Stimulated activated CD8-positive, alpha-beta memory T cell treated with anti-CD3 and anti-CD28 coated beads, Interleukin-4, amount 100 ng/mL, for 4 hours (primary cell): Measurements from ENCODE around the gene KCNT2.
"Not testable (repeated sequence)": the region's sequence is repeated elsewhere in the genome, so short reads cannot be mapped to it uniquely, and the experiment has no call there.

Experiments used
- DNase-seq, 2 donors: peaks; one replicate each; pipeline ENCODE4 v3.0.0-alpha.2; 2020; ENCODE audit warnings: low read depth in 2 of 2, low spot score in 1 of 2

Gene KCNT2

DNA sequence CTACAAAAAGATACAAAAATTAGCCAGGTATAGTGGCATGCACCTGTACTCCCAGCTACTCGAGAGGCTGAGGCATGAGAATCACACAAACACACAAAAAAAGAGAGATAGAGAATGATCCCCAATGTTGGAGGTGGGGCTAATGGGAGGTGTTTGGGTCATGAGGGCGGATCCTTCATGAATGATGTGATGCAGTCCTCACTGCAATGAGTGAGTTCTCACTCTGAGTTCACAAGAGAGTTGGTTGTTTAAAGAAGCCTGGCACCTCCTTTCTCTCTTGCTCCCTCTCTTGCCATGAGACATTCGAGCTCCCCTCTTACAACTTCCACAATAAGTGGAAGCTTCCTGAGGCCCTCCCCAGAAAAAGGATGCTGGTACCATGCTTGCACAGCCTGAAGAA, 17.3 kb downstream of the KCNT2 start:
- no peak for DNase-seq

DNA sequence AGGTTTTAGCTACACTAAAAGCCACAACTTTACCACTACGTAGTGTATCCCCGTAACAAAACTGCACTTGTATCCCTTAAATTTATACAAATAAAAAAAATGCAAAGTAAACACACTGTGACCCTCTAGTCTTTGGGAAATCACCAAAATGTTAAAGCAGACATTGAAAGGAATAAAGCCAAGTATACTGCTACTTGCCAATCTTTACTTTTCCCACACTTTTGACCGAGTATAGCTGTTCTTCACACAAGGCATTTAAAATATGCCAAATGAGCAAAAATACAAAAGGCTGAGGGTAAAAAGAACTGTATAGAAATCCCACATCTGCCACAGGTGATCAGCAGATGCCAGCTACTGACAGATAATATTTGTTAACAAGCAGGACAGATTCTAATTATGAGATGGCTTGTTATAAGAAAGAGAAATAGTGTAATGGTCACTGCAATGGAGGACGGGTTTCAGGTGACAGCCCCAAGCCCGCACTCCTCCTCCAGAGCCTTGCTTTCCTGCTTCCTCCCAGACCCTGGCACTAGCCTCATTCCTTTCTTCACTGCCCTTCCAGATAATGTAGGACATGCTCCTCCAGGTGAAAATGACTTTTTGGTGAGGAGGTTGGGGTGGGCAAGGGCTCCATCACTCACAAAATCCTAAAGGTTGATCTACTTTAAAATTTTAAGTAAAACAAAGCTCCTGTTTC, 18.1 kb downstream of the KCNT2 start:
- DNase-seq = no peak

DNA sequence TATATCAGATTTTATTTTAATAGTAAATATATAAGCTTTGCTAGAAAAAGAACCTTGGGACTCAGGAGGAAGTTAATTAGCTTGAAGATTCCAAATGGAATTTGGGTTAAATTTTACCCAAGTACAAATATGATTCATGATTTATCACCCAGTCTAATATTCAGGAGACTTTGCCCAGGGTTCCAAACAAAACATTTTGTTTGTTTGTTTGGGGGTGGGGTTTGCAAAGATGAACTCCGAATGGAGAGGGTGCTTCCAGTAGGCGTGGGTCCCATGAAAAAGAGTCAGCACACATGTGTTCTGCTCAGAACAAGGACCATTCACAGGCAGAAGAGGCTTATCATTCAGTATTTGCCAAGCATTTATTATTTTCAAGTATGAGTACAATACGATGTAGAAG, 23.5 kb downstream of the KCNT2 start:
- no peak for DNase-seq

DNA sequence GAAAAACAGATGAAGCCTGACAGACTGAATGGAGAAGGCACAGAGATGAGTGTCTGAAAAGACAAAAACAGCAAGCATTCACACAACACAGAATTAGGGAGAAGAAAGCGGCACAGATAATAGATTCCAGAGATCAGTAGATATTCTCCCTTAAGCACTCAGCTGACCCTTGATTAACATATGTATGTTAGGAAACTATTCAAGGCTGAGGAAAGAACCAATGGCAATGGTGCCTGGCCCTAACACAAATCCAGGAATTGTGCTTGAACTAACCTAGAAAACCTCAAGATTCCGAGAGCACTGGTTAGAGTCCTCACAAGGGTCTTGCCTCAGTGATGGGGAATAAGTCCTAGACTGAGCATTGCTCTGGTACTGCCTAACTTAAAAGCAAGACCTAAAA, 30.9 kb downstream of the KCNT2 start:
- no peak for DNase-seq

DNA sequence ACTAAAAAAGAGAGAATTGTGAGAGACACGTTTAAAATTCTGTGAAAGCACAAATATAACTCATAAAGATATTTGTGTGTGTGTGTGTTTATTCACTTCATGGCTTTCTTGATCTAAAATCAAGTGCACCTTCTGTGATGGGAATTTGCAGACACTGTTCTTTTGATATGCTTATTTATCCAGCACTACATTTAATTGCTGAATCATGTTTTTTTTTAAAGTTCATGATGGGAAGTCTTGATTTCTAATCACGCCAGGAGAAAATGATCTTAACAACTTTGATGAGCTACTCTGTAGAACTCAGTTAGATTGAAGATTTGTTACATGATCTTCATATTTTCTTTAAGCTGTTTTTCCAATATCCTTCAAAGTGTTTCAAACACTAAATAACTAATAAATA, 35.0 kb downstream of the KCNT2 start:
- DNase-seq = no peak

DNA sequence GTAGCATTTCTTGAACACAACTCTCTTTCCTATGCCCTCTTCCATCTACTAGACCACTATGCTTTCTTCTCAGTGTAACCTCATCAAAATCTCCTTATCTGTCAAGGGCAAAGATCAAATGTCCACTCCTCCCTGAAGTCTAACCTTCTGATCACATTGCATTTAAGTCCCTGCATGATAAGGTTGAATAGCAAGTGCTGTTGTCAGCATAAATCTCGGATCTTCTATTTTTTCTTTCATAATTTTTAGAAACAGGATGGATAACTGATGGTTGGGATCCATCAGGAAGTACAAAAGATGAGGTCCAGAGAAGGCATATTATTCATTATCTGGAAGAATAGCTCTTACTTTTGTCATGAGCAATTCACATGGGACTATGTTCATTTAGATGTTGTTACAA, 41.0 kb downstream of the KCNT2 start:
- DNase-seq = no peak

DNA sequence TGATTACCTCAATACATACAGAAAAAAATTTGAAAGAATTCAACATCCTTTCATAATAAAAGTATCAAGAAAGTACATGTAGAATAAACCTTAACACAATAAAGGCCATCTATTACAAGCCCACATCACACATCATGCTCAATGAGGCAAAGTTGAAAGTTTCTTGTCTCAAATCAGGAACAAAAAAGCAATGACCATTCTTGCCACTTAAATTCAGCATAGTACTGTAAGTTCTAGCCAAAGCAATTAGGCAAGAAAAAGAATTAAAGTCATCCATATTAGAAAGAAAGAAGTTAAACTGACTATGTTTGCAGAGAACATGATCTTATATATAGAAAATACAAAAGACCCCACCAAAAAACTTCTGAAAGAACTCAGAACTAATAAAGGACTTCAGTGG, 44.5 kb downstream of the KCNT2 start:
- DNase-seq = no peak

DNA sequence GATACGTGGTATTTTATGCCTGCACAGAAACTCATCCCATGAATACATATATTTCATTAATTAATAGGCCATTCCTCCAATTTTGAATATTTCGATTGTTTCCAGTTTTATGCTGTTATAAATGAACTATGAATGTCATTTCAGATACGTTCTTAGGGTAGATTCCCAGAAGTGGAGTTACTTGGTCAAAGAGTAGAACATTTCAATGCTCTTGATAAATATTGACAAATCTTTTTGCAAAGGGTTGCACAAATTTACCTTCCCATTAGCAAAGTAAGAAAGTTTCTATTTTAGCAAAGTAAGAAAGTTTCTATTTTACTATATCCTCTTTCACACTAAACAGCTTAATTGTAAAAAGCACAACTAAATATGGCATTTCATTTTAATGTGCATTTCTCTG, 48.9 kb downstream of the KCNT2 start:
- DNase-seq = no peak

DNA sequence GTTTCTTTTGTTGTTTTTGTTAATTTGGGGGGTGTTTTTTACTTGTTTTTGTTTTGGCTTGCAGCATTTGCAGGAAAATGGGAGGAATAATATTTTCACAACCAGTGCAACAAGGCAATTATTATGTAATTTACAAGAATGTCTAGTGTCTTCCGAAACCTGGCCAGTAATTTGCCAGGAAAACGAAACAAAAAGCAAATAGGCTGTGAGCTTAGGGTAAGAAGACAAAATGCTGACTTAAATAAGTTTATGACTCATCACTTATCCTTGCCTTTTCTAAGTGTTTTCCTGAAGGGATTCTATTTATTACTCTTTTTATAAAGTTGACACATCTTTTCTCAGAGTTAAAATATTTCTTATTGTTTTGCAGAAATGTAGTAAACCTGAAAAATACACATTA, 49.8 kb downstream of the KCNT2 start:
- DNase-seq = no peak

DNA sequence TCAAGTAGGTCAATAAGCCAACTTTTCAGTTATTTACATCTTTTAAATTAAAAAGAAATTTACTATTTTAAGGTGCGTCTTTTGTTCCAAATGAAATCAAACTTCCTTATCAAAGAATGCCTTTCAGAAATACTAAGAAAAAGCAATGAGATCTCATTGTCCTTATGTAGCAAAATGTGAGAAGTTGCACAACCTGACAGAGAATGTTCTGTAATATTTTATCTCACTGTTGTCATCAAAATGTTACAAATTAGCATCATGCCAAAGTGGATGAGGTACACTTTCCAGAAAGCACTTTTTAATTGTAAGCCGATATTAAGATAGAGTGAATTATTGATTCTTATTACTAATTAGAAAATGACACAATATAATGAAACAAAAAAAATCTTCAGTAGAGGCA, 50.4 kb downstream of the KCNT2 start:
- no peak for DNase-seq

DNA sequence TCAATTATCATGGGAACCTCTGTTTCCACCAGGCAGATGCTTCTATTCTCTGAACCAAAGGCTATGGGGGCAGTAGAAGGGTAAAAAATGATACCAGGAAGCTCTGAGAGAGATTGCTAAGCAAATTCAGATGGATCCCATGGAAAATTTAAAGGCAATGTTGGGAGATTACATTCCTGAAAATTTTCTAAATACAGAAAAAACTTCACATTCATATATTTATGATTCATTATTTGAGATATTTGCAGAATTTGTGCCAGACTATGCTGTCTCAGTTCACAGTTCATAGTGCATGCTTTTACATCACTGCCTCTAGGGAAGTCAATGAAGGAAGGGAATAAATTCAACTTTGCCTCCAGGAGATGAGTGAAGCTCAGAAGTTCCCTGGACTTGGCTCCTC, 57.5 kb downstream of the KCNT2 start:
- no peak for DNase-seq

DNA sequence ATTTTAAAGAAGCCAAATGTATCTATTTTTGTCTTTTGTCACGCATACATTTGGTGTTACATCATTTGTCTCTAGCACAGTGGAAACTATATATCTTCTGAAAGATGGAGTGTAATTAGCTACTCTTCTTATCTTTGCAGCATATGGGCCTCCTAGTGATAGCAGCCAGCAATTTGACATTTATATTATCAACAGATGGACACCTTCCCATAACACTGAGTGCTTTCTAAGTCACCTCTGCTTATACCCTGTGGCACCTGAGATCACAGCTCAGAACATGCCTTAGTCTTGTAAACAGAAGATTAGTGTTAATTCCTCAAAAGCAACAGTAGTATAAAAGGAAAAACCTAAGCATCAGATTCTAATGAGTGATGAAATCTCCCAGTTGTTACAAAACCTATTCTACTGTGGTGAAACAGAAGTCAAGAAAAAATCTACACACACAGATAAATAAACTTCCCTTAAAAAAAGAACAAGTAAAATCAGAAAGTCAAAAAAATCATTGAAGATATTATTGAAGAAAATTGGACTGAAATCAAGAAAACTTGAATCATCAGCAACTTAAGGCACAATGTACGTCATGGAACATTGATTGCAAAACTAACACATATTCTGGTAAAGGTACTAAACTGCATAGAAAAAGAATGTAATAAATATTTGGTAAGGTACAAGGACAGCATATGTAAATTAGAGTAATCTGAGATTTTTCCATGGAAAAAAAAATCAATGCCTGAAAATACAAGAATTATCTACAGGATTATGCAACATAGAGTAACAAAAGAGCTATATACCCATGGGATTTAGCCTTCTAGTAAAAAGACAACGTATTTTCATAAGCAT, 61.7 kb downstream of the KCNT2 start:
- no peak for DNase-seq

DNA sequence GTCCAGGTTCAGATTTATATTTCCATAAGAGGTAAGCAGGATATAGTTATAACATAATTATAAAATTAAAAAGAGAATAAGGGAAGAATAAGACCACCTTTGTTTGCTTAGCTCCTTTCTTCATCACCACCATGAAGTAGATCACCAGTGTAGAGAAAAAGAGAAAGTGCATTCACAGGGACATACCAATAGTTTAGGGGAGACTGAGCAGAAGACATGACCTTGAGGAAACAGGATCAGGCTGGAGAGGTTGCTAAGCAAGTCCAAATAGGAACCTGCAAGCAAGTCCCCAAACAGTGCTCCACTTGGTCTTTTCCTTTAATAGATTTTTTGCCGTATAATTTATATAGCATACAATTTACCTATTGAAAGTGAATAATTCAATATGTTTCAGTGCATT, 63.0 kb downstream of the KCNT2 start:
- no peak for DNase-seq

DNA sequence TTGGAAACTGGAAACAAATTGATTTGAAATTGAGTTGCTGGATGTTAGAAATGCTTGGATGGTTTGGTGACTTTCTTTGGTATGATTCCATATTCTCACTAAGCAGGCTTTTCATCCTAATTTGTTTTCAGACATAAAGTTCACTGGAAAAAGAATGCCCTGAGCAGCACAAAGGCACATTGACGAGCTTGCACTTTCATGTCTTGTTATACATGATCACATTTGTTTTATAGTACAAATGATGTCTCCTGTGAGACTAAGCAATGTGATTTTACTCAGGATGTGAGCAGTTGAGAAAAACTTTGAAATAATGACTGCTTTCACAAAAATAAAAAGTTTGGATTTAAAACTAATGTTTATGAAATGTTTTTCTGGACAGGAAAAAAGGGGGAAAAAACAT, 63.6 kb downstream of the KCNT2 start:
- DNase-seq = no peak

DNA sequence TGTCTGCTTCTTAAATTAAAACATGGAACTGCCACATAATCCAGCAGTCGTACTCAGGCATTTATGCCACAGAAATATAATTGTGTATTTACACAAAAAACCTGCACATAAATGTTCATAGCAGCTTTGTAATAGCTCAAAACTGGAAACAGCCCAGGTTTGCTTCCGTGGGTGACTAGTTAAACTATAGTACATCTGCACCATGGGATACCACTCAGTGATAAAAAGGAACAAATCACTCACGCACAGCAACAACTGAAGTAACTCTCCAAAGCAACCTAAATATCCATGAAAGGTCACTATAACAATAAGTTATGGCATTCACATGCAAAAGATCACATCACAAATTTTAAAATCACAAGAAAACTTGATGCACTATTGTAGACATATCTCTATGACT, 64.4 kb downstream of the KCNT2 start:
- DNase-seq = no peak

DNA sequence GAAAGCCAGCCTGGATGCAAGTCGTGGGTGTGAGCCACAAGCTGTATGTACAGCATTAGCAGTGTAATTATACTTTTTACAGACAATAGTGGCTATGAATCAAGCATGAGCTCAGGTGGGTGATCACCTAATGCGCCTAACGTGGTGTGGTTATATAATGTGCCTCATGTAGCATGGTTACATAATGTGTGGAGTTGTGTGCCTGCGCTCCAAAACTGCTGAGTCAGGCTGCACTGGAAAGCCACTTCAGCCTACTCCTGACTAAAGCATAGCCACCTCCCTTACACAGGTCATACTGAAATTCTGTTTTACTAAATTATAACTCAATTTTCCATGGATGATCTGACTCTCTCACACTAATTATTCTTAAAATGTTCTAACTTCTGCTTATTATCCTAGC, 69.8 kb downstream of the KCNT2 start:
- DNase-seq = no peak

DNA sequence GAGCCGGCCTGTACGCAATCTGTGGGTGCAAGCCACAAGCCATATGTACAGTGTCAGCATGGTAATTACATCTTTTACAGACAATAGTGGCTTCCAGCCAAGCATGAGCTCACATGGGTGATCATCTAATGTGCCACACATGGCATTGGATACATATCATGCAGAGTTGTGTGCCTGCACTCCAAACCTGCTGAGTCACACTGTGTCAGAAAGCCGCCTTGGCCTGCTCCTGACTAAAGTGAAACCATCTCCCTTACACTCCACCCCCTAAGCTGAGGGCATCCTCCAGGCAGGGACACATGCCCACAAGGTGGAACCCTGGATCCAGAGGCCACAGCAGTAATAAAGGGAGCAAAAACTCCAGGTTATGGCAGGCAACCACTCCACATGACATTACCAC, 72.5 kb downstream of the KCNT2 start:
- no peak for DNase-seq

DNA sequence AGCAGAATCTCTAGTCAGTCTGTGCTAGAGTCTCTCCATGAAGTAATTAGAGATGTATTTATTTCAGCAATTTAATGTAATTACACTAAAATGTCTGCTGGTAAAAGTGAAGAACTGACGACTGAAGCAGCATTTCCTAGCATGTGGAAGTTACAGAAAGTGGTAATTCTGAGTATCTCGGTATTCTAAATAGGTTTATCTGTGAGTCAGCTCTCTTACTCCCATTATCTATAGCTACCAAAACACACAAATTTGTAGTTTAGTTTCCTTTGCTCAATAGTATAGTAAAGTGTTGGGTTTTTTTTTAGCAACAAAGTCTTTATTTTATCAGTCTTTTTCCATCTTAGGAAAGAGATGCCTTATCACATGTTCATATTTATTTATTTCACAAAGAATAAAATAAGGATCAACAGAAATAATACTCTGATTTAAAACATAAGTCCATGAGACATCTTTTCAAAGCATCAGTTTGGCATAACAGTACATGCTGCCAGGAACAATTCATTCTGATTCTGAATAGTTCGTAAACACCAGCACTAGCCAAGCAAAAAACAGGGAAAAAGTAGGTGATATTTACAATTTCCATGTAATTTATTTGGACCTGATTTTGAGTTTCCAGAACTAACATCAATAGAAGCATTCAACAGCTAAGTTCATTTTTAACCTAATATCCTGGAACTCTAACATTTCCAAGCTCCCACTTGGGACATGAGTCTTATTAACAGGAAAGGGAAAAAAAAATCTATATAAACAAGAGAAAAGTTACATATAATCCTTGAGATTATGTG, 76.3 kb downstream of the KCNT2 start:
- DNase-seq = no peak

DNA sequence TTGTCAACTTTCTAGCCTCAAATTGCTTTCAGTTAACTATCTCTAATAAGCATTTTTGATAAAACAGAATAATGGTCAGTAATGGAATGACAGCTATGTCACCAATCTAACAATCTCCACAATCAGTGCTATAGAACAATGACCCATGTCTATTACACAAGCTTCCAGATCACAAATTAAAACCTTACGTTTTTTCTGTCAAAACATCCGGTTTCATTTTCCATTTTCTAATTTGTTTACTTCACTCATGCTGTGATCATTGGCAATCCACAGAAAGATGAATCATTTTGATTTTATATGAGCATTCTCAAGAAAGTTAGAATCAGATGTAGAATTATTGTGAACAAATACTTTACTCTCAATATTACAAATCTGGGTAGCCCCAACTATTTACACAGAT, 80.3 kb downstream of the KCNT2 start:
- DNase-seq = no peak

DNA sequence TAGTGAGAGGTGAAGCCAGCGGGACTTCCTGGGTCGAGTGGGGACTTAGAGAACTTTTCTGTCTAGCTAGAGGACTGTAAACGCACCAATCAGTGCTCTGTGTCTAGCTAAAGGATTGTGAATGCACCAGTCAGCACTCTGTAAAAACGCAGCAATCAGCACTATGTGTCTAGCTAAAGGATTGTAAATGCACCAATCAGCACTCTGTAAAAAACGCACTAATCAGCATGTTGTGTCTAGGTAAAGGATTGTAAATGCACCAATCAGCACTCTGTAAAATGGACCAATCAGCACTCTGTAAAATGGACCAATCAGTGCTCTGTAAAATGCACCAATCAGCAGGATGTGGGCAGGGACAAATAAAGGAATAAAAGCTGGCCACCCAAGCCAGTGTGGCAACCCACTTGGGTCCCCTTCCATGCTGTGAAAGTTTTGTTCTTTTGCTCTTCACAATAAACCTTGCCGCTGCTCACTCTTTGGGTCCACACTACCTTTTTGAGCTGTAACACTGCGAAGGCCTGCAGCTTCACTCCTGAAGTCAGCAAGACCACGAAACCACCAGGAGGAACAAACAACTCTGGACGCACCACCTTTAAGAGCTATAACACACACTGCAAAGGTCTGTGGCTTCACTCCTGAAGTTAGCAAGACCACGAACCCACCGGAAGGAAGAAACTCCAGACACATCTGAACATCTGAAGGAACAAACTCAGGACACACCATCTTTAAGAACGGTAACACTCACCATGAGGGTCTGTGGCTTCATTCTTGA, 85.5 kb downstream of the KCNT2 start:
- DNase-seq = not testable (repeated sequence)

DNA sequence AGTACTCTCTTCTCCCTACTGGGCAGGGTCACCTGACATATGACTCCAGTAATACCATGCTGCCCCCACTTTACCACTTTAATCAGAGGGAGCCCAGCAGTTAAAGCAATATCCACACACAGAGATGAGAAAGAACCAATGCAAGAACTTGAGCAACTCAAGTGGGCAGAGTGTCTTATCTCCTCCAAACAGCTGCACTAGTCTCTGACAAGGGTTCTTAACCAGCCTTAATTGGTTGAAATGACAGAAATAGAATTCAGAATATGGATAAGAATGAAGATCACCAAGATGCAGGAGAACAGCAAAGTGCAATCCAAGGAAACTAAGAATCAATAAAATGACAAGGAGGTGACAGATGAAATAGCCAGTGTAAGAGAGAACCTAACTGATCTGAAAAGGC, 91.0 kb downstream of the KCNT2 start:
- no peak for DNase-seq
